SU-DHL-6 (cell line): ENCODE results near the gene FAM227B.

Experiments used
- CTCF ChIP-seq: fragments of 200-600 bp; sonication (generic); IDR thresholded peaks from one replicate; pipeline ENCODE4 v1.5.1; 2017; ENCODE audit warnings: antibody characterized with exemption, mild to moderate bottlenecking, low read length, moderate library complexity; ENCODE audit not compliant: insufficient read depth, poor library complexity, severe bottlenecking
- EZH2phosphoT487 ChIP-seq: fragments of 200-600 bp; sonication (generic), shearing (Covaris generic); conservative IDR thresholded peaks from 2 replicates; pipeline ENCODE4 v1.6.1; 2018; ENCODE audit warnings: mild to moderate bottlenecking, antibody characterized with exemption, low read length, moderate library complexity, mixed read lengths

- TF ChIP-seq CTCF (no peak), EZH2phosphoT487 (no peak)
Measured at GRCh38 chr15:49570174-49570573, 50.4 kb downstream of the FAM227B start.
